Natural killer cell treated with Interleukin-12 subunit alpha and Interleukin-12 subunit beta and Interleukin-15 and Interleukin-18, amount 100 ng/mL, for 72 hours (primary cell): ENCODE data around the gene RHNO1. TPM values are rescaled to one million over a fixed set of nuclear protein-coding genes. Genes with fewer than 3 reads are reported as not detected.
A peak's percentile ranks its signal among the peaks of the same experiment; 100 is the strongest.

Experiments
- ATAC-seq, 2 donors: fragments of 150-1000 bp; cut with Tn5 transposase in 1 of 2; sonication (Bioruptor Pico), chemical (Tn5 transposase) in 1 of 2; 2 replicates each; pipeline ENCODE4 v1.10.0; 2021
- DNase-seq: peaks from one replicate; pipeline ENCODE4 v3.0.0; 2022; ENCODE audit warnings: low spot score
- H3K27ac Mint-ChIP-seq, 2 donors: 1 replicate in 1 of 2; 2 replicates in 1 of 2; pipeline ENCODE4 v1.8.0; 2022; ENCODE audit warnings: mixed read lengths in 2 of 2, mild to moderate bottlenecking in 1 of 2, moderate library complexity in 1 of 2
- H3K27me3 Mint-ChIP-seq, 2 donors: 1 replicate in 1 of 2; 2 replicates in 1 of 2; pipeline ENCODE4 v1.8.0; 2022; ENCODE audit warnings: mixed read lengths in 2 of 2
- H3K36me3 Mint-ChIP-seq: one replicate; pipeline ENCODE4 v1.8.0; 2022; ENCODE audit warnings: mixed read lengths
- H3K4me1 Mint-ChIP-seq, 2 donors: 1 replicate in 1 of 2; 2 replicates in 1 of 2; pipeline ENCODE4 v1.8.0; 2022; ENCODE audit warnings: low read depth in 2 of 2, mixed read lengths in 2 of 2, mild to moderate bottlenecking in 1 of 2
- H3K4me3 Mint-ChIP-seq: one replicate; pipeline ENCODE4 v1.8.0; 2022; ENCODE audit warnings: mixed read lengths
- H3K9me3 Mint-ChIP-seq: 2 replicates; pipeline ENCODE4 v1.8.0; 2022; ENCODE audit warnings: mixed read lengths
- total RNA-seq, 2 donors: library from RNA; stranded (reverse); gene quantifications; one replicate each; pipeline ENCODE4 v1.2.3, GENCODE V29; 2022

The RHNO1 gene
- total RNA-seq, 2 donors from 2014 or later, result 20.5 to 23.5 TPM

- Mint-ChIP-seq H3K9me3 (no peaks in the 10 kb centered on the region), H3K4me3 (no peak overlapping the region), H3K4me1 (peaks cover 0 to 2% of the 10 kb centered on the region in 2 donors), H3K27ac (no peak overlapping the region), H3K27me3 (no peaks in the 10 kb centered on the region), H3K36me3 (no peaks in the 10 kb centered on the region)
- DNase-seq (no peak), ATAC-seq (no peak)
Measured at GRCh38 chr12:2897418-2897817, 20.4 kb downstream of the RHNO1 start.

GRCh38 chr12:2900642-2901041 is 23.6 kb downstream of the RHNO1 start:
- Mint-ChIP-seq H3K4me3 (no peak overlapping the region), H3K36me3 (no peaks in the 10 kb centered on the region), H3K27me3 (no peaks in the 10 kb centered on the region), H3K9me3 (no peaks in the 10 kb centered on the region), H3K27ac (no peak overlapping the region), H3K4me1 (peaks cover 0 to 2% of the 10 kb centered on the region in 2 donors)
- ATAC-seq (no peak), DNase-seq (no peak)

GRCh38 chr12:2902272-2902880 is 25.4 kb downstream of the RHNO1 start:
- no peaks in the 10 kb centered on the region for H3K9me3 Mint-ChIP-seq
- no peak overlapping the region for H3K27ac Mint-ChIP-seq
- H3K36me3 Mint-ChIP-seq, result no peaks in the 10 kb centered on the region
- no peak for ATAC-seq
- no peak for DNase-seq
- H3K4me3 Mint-ChIP-seq, result no peak overlapping the region
- H3K27me3 Mint-ChIP-seq, result no peaks in the 10 kb centered on the region
- peaks cover 0 to 2% of the 10 kb centered on the region in 2 donors for H3K4me1 Mint-ChIP-seq

- Mint-ChIP-seq H3K4me1 (peaks cover 0 to 2% of the 10 kb centered on the region in 2 donors), H3K27ac (no peak overlapping the region), H3K27me3 (no peaks in the 10 kb centered on the region), H3K36me3 (no peaks in the 10 kb centered on the region), H3K4me3 (no peak overlapping the region), H3K9me3 (no peaks in the 10 kb centered on the region)
- DNase-seq (no peak), ATAC-seq (no peak)
Measured at GRCh38 chr12:2904260-2904659, 27.2 kb downstream of the RHNO1 start.

GRCh38 chr12:2912216-2912575 is 35.2 kb downstream of the RHNO1 start:
- H3K4me1 Mint-ChIP-seq, result no peaks in the 10 kb centered on the region
- no peaks in the 10 kb centered on the region for H3K9me3 Mint-ChIP-seq
- H3K36me3 Mint-ChIP-seq, result no peaks in the 10 kb centered on the region
- no peak overlapping the region for H3K27ac Mint-ChIP-seq
- no peak overlapping the region for H3K4me3 Mint-ChIP-seq
- no peaks in the 10 kb centered on the region for H3K27me3 Mint-ChIP-seq
- DNase-seq, result no peak
- no peak for ATAC-seq

- no peaks in the 10 kb centered on the region for H3K36me3 Mint-ChIP-seq
- H3K27ac Mint-ChIP-seq, result no peak overlapping the region
- no peak overlapping the region for H3K4me3 Mint-ChIP-seq
- no peak for DNase-seq
- H3K9me3 Mint-ChIP-seq, result no peaks in the 10 kb centered on the region
- H3K4me1 Mint-ChIP-seq, result no peaks in the 10 kb centered on the region
- no peak for ATAC-seq
- H3K27me3 Mint-ChIP-seq, result no peaks in the 10 kb centered on the region
Measured at GRCh38 chr12:2919249-2919648, 42.2 kb downstream of the RHNO1 start.

- H3K27me3 Mint-ChIP-seq, result no peaks in the 10 kb centered on the region
- no peak overlapping the region for H3K4me3 Mint-ChIP-seq
- no peaks in the 10 kb centered on the region for H3K36me3 Mint-ChIP-seq
- no peaks in the 10 kb centered on the region for H3K9me3 Mint-ChIP-seq
- H3K27ac Mint-ChIP-seq, result no peak overlapping the region
- DNase-seq (no peak), ATAC-seq (no peak)
- H3K4me1 Mint-ChIP-seq, result peaks cover 0 to 6% of the 10 kb centered on the region in 2 donors
Measured at GRCh38 chr12:2922329-2922728, 45.3 kb downstream of the RHNO1 start.

GRCh38 chr12:2923057-2923456 is 46.0 kb downstream of the RHNO1 start:
- H3K27ac Mint-ChIP-seq, result no peak overlapping the region
- H3K4me1 Mint-ChIP-seq, result peaks cover 0 to 6% of the 10 kb centered on the region in 2 donors
- no peaks in the 10 kb centered on the region for H3K27me3 Mint-ChIP-seq
- no peaks in the 10 kb centered on the region for H3K9me3 Mint-ChIP-seq
- H3K4me3 Mint-ChIP-seq, result no peak overlapping the region
- peaks cover 6% of the 10 kb centered on the region for H3K36me3 Mint-ChIP-seq
- ATAC-seq (no peak), DNase-seq (no peak)

GRCh38 chr12:2924019-2924418 is 47.0 kb downstream of the RHNO1 start:
- Mint-ChIP-seq H3K27ac (no peak overlapping the region), H3K4me1 (peaks cover 0 to 6% of the 10 kb centered on the region in 2 donors), H3K27me3 (no peaks in the 10 kb centered on the region), H3K9me3 (no peaks in the 10 kb centered on the region), H3K4me3 (no peak overlapping the region), H3K36me3 (peaks cover 6% of the 10 kb centered on the region)
- DNase-seq, result no peak
- no peak for ATAC-seq

- H3K27me3 Mint-ChIP-seq, result no peaks in the 10 kb centered on the region
- H3K36me3 Mint-ChIP-seq, result peaks cover 6% of the 10 kb centered on the region
- H3K4me1 Mint-ChIP-seq, result peaks cover 0 to 6% of the 10 kb centered on the region in 2 donors
Measured at GRCh38 chr12:2925322-2925995, 48.4 kb downstream of the RHNO1 start.

GRCh38 chr12:2930865-2931264 is 53.8 kb downstream of the RHNO1 start:
- Mint-ChIP-seq H3K36me3 (peaks cover 18% of the 10 kb centered on the region), H3K27ac (peak overlapping the region in 1 of 2 donors; percentile 23), H3K4me3 (no peak overlapping the region), H3K9me3 (no peaks in the 10 kb centered on the region), H3K27me3 (no peaks in the 10 kb centered on the region), H3K4me1 (no peaks in the 10 kb centered on the region)
- no peak for DNase-seq
- ATAC-seq, result no peak

More at GRCh38 chr12:2925322-2925995, 48.4 kb downstream of the RHNO1 start:
- DNase-seq (no peak), ATAC-seq (no peak)
- no peak overlapping the region for H3K4me3 Mint-ChIP-seq
- H3K9me3 Mint-ChIP-seq, result no peaks in the 10 kb centered on the region
- no peak overlapping the region for H3K27ac Mint-ChIP-seq

- no peaks in the 10 kb centered on the region for H3K4me1 Mint-ChIP-seq
- peaks cover 12% of the 10 kb centered on the region for H3K36me3 Mint-ChIP-seq
- DNase-seq (no peak), ATAC-seq (no peak)
- no peaks in the 10 kb centered on the region for H3K27me3 Mint-ChIP-seq
- no peak overlapping the region for H3K4me3 Mint-ChIP-seq
- no peaks in the 10 kb centered on the region for H3K9me3 Mint-ChIP-seq
- H3K27ac Mint-ChIP-seq, result no peak overlapping the region
Measured at GRCh38 chr12:2933586-2933985, 56.6 kb downstream of the RHNO1 start.

GRCh38 chr12:2934371-2934770 is 57.3 kb downstream of the RHNO1 start:
- no peaks in the 10 kb centered on the region for H3K9me3 Mint-ChIP-seq
- no peak overlapping the region for H3K4me3 Mint-ChIP-seq
- DNase-seq, result no peak
- no peaks in the 10 kb centered on the region for H3K4me1 Mint-ChIP-seq
- no peaks in the 10 kb centered on the region for H3K27me3 Mint-ChIP-seq
- H3K36me3 Mint-ChIP-seq, result peaks cover 12% of the 10 kb centered on the region
- no peak for ATAC-seq
- no peak overlapping the region for H3K27ac Mint-ChIP-seq

GRCh38 chr12:2936301-2936700 is 59.3 kb downstream of the RHNO1 start:
- no peak for ATAC-seq
- Mint-ChIP-seq H3K27ac (no peak overlapping the region), H3K36me3 (peaks cover 12% of the 10 kb centered on the region), H3K9me3 (no peaks in the 10 kb centered on the region), H3K27me3 (no peaks in the 10 kb centered on the region), H3K4me1 (no peaks in the 10 kb centered on the region), H3K4me3 (no peak overlapping the region)
- DNase-seq, result no peak

- Mint-ChIP-seq H3K4me3 (no peak overlapping the region), H3K27ac (no peak overlapping the region), H3K27me3 (no peaks in the 10 kb centered on the region), H3K36me3 (peaks cover 12% of the 10 kb centered on the region), H3K9me3 (no peaks in the 10 kb centered on the region), H3K4me1 (no peaks in the 10 kb centered on the region)
- no peak for DNase-seq
- no peak for ATAC-seq
Measured at GRCh38 chr12:2937500-2937899, 60.5 kb downstream of the RHNO1 start.
